Measurements from ENCODE around the gene GFOD1.

- TF ChIP-seq CTCF (IDR thresholded peaks at IDR 0.05; ENCODE audit: low read depth, low read length, poor library complexity, severe bottlenecking) (no peak), EZH2phosphoT487 (IDR thresholded peaks at IDR 0.05; ENCODE audit: borderline replicate concordance, low read length) (no peak)
Measured at GRCh38 chr6:13373919-13374318, 113.5 kb downstream of the GFOD1 start.
